Activated CD4-positive, alpha-beta T cell treated with anti-CD3 and anti-CD28 coated beads, Interleukin-2, amount 50 U/mL, for 16 hours (primary cell): ENCODE measurements around the gene EDN1.
"Not testable (repeated sequence)": the region's sequence is repeated elsewhere in the genome, so short reads cannot be mapped to it uniquely, and the experiment has no call there.

Experiments
- DNase-seq: peaks from one replicate; pipeline ENCODE4 v3.0.0-alpha.2; 2020

Gene EDN1

DNA sequence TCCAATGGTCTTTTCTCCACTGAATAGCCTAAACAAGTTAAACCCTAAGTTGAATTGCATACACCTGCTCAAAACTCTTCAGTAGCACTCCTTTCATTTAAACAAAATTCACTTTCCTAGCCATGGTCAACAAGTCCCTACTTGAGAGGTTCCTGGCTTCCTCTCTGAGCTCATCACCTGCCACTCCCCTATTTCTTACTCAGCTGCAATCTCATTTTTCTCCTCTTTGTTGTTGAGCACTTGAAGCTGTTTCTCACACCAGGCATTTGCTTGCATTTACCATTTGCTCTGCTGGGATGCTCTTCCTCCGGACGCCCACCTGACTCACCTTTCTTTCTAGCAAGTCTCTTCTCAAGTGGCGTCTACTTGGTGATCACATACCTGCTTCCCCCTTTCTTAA is 38.5 kb downstream of the EDN1 start:
- no peak for DNase-seq

DNA sequence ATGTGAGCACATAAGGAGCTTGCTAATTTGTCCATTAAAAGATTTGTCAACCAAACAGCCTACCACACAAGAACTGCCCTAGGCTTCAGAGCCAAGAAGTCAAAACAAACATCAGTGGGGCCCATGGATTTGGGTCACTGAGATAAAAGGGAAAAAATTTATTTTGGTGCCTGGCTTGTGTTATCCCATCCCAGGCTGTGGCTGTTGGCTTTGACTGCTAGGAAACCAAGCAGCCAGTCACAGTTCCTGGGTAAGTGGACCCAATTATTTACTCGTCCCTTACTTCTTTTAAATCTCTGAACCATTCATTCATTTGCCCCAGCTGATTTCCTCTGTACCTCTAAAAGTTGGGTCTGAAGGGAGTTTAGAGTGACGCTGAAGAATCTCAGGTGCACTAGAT is 41.3 kb downstream of the EDN1 start:
- no peak for DNase-seq

DNA sequence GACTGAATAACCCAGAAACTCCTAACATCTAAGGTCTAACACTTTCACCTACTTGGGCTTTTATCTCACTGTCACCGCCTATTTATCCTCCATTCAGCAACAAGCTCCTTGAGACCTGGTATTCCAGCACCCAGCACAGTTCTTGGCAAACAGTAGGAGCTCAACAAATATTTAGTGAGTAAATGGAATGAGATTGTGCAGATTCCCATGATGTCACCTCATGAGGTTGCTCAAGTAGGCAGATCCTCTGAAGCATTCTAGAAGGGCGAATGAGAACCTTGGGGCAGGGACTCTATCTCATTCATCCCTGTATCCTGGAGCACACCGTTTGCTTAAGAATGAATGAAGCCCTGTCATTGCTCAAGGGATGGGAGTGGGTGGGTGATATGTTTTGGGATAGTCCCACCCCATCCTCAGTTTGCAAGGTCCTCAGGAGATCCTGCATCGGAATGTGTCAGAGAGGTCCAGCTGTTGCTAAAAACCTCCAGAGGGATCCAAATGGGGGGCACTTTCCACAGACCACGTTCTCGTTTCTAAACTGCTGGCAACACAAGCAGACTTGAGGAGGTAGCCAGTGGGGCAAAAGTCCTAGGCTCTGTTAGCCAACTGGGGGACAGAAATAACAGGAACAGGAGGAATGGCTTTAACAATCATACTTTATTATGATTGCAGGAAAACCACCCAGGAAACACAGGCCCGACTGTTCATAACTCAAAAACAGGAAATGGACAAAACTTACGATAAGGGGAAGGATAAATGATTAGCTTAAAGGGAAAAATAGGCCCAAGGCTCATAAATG is 42.0 kb downstream of the EDN1 start:
- no peak for DNase-seq

DNA sequence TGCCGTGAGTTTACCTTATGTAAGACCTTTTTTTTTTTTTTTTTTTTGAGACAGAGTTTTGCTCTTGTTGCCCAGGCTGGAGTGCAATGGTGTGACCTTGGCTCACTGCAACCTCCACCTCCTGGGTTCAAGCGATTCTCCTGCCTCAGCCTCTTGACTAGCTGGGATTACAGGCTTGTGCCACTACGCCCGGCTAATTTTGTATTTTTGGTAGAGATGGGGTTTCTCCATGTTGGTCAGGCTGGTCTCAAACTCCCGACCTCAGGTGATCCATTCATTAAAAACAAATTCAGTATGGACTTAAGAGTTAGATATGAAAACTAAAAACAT is 42.6 kb downstream of the EDN1 start:
- DNase-seq = not testable (repeated sequence)

DNA sequence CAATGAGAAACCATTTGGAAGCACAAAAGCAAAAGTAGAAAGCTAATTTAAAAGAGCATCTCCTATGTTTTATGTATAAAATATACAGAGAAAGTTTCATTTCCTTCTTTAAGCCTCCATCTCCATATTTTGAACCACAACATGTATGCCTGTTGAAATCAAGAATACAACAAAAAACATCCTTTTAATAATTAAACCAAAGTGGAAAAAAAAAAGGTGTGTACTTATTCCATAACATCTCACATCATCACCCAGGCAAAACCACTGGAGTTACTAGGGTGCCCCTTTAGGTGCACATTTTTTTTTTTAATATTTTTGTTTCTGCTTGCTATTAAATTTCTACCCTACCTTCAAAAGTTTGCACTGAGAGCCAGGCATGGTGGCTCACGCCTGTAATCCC is 43.0 kb downstream of the EDN1 start:
- DNase-seq = no peak

DNA sequence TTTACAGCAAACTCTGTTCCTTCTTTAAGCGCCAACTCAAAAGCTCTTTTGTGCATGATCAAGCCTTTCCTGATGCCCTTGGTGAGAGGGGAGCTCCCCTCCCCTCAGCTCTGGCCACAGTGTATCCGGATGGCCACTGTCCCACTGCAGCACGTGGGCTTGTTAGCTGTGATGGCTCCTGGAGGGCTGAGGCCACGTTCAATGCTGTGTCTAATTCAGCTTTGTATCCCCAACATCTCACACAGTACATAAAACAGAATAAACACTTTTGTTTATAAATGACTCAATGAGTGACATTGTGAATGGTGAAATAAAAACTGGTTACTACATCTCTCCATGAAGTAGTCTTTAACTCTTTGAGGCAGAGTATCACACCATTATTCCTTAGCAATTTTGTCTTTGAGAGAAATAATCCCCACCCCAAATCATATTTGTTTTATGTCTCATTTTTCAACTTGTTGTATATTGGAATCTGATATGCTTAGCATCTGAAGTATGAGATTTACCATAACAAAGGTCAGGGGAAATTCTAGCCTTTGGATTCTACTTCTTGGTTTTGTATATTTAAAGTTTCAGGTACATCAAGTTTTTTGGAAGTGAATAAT is 44.5 kb downstream of the EDN1 start:
- no peak for DNase-seq

DNA sequence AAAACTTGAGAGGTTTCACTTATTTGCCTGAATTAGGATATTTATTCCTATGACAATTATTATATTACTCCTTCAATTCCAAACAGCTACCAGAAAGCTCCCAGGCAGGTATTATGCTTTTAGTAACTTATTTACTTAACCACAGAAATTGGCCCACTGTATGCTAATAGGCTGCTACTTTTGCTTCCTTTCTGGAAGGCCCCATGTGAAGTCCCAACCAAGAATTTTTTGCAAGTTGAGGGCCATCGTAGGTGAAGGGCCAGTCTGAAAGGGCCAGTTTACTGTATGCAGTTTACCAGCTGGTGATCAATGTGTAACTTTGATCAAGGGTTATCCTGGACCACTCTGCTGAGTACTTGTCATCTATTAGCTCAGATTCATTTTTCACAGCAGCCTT is 45.0 kb downstream of the EDN1 start:
- no peak for DNase-seq

DNA sequence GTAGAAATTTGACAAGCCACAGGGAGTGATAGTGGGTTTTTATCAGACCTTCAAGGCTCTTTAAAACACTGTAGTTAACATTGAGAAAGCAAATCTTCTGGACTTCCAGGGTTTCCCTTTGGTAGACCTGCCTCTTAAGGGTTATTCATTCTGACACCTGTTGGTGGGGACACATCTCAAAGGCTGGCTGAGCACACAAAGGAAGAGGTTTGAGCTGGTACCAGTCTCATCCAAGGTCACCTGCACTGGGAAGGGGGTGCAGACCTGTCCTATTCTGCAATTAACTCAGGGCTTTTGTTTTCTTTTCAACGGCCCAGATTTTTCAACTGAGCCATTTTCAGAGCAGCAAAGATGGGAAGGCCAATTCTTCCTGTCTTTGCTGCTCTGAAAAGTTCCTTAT is 45.6 kb downstream of the EDN1 start:
- DNase-seq = no peak

DNA sequence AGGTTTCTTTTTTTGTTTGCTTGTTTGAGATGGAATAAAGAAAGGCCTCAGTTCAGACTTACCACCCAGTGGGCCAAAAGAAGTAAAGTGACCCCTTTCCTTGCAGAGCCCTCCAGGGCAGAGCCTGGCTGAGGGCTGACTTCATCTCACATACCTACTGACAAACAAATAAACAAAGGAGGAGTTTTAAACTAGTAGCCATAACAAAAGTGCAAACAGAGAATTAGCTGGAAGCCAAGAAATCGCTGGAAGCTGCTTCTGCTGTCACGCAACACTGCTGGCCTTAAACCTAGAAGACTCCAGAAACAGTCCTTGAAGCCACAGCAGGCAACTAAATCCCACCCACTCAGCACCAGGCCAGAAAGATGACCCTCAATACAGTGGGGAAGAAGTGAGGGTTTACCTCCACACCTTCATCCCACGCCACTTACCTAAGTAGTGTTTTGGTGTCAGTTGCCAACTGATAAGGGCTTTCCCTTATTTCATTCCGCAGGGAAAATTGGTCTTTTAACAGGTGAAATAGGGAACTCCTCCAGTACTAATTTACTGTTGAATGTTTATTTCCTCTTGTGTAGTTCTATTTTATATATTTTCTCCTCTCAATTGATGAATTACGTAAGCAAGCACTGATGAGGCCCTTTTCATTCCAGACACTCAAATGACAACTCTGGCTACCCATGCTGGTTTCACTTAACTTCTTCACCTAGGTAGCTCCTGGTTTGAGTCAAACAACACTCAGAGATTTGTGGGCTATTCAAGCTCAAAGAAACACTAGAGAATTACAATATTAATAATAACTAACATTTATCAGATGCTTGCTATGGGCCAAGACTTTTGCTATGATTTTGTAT is 46.2 kb downstream of the EDN1 start:
- DNase-seq = no peak

DNA sequence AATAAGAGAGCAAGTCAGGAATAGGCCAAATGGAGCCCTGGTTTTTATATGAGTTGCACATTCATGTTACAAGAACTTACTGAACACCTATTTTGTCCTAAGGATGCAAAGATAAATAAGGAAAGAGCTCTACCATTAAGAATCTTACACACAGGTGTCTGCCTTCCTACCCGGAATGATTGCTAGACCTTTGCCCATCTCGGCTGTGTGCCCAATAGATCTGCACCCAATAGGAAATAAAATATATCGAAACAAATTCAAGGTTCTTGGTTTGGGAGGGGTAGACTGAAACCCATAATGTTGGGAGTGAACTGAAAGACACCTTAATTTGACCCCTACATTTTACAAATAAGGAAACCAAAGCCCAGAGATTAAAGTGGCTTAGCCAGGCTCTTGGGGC is 48.9 kb downstream of the EDN1 start:
- DNase-seq = no peak

DNA sequence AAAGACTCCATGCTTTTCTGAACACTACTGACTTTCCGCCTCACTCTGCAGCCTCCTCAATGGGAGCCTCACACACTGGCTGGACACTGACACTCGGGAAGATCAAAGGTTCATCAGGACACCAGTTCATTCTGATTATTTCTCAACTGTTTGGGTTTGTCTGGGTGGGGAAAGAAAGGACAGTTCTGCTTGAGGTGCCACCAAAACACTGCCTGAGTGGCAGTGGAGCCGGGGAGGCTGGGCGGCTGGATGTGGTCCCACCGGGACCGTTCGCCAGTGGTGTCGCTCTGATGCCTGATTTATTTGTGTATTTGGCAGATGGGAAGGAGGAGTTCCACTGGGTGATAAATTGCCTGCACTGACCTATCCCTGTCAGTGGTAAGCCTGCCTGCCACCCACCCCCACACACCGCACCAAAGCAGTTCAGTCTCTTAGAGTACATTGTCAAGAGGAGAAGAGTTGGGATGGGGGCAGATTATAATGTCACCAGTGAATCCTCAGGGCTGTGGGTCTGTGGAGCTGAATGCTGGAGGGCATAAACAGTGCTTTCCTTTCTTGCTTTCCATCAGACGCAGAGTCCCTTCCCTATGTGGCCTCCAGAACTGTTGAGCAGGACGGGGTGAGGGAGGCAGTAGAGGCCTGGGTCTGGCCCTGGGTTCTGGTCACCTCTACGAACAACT is 49.8 kb downstream of the EDN1 start:
- no peak for DNase-seq

DNA sequence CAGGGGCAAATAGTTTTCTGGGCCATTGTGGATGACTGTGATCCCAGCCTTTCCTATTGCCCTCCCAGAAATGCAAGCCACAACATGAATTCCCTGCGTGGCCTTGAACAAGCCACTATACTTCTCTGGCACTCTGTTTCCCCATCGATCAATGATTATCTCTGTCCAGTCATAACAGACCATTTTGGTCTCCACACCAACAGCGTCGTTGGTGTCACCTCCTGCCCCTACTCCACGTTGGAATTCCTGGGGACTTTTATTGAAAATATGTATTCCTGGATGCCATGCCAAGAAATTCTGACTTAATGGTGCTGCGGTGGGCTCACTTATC is 50.3 kb downstream of the EDN1 start:
- no peak for DNase-seq

DNA sequence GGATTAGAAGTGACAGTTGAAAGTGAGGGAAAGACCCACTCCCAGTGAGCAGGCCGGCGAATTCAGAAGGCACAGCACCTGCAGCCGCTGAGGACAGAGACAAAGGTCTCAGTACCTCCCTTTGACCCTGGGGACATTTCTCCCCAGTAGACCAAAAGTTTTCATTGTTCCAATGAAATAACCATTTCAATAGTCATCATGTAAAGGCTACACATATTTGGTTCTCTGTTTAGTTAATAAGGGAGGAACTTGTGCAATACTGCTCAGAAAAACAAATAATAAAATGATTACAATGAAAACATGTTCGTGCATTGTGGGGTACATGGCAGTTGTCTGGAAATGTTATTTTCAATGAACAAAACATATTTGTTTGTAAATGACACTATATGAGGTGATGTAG is 52.5 kb downstream of the EDN1 start:
- no peak for DNase-seq

DNA sequence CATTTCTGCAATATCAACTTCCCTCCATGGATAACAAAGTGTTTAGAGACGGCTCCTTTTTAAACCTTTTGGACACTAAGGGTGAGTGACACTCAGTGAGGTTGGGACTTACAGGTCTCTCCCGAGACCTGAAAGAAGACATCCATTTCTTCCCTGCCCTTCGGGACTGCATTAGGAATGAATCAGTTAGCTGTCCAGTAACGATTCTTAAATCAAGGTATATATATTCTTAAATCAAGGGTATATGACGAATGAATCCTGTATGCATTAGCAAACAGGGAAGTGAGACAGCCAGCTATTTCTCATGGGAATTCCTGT is 52.9 kb downstream of the EDN1 start:
- DNase-seq = no peak

DNA sequence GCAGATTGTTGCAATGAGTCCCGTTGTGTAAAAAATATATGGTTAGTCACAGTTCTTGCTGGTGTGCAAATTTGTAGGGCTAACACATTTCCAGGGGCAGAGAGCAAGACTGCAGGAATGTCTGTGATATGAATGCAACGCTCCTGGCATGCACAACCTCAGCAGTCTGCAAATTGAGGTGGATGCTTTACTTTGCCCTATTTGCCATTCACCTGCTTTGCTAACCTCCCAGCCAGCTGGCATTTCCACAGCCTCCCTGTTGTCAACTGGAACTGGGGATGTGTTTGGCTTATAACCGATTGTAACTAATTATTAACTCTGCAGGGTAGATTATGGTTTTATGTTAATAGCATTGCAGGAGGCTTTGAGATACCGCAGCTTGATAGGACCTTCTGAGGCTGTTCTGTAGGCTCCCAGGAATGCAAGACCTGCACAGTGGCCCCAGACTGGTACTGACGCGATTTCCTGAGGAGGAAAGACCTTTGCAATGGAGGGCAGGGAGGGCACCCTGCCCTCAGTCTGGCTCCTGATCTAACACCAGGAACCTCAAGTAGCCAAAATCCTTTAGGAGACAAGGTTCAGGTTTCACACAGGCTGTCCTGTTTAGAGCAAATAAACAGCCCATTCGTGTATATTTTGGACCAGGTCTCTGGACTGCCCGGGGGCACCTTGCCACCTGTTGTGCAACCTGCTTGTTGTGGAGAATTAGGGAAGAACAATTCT is 53.4 kb downstream of the EDN1 start:
- no peak for DNase-seq

DNA sequence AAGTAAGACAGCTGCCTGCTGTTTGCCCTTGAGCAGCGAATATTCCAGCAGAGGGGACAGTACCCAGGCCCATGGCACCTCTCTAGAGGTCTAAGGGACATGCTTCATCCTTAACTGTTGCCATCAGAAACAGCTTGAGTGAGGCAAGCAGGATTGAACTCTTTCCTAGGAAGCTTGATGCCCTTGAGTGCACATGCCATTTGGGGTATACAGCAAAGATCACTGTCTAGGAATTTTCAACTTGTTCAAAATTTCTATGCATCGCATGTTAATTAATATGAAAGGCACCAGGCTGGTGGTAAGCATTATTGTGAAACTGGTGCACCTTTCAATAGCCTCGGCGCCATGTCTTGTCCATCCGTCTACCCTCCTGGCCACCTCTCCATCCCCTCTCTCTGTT is 54.1 kb downstream of the EDN1 start:
- no peak for DNase-seq

DNA sequence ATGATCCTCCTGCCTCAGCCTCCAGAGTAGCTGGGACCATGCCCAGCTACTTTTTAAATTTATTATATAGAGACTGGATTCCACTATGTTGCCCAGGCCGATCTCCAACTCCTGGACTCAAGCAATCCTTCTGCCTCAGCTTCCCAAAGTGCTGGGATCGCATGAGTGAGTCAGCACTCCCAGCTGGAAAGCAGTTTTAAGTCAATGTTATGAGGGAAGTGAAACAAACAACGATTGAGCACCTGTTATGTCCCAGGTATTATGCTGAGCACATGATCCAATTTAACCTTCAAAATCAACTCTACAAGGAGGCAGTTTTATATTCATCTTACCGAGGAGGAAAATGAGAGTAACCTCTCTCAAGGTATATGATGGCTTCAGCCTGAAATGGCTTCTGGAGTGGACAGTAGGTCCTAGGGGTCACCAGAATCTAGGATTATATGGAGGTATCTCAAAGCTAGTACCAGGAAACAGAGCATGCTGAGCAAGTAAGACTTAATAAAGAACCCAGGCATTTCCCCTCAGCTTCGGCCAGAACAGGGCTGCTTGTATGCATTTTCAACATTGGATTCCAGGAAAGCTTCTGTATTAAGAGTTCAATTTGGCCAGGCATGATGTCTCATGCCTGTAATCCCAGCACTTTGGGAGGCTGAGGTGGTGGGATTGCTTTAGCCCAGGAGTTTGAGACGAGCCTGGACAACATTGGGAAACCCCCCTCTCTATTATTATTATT is 55.0 kb downstream of the EDN1 start:
- no peak for DNase-seq

DNA sequence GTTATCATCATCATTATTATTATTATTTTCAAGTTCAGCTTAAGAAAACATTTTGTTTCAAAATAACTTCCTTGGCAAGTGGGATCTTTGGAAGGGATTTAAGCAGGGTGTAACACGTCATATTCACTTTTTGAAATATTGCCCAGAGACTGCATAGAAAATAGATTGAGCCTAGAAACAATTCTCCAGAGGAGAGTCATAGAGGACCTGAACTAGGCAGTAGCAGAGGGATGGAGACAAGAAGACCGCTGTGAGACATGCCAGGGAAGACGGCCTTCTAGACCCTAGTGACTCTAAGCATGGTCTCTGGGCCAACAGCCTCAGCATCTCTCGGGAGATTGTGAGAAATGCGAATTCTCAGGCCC is 55.5 kb downstream of the EDN1 start:
- DNase-seq = no peak
